ENCODE data around the gene AHDC1.
A peak's percentile ranks its signal among the peaks of the same experiment; 100 is the strongest.

AHDC1 gene

DNA sequence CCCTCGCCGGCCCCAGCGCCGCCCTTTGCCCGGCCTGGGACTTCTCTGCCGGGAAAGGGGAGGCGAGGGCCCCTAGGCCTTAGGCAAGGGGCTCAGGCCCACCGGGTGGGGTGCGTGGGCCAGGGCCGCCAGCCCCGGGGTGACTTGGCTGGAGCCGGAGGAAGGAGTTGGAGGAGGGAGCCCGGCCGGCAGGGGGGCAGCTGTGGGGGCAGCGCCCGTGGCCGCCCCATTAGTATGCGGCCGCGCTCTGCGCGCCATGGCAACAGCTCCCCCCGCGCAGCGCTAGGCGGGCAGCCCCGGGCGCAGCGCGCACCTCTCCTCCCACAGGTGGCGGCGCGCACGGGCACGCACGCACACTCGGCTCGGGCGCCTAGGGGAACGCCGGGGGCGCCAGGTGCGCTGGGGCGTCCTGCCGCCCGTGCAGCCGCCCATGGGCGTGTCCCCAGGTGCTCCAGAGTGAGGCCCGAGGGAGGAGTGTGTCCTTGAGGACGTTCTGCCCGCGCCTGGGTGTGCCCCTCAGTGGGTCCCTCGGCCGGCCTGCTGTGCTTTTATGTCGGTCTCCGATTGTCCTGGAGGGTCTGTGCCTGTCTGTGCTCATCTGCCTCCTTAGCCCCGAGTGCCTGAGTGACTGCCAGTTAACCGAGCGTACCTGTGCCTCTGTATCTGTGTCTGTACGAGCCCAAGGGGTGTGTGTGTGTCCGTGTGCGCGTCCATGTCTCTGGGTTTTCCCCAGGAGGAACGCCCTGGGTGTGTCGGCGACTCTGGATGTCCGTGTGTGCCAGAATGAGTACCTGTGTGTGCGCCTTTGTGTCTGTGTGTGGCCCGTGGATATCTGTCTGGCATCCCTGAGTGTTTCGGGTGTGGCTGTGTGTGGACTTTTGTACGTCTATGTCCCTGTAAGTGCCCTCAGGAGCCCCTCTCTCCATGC, 75.8 kb downstream of the AHDC1 start:
- peak; percentile 68 for DNase-seq

- DNase-seq = peak; percentile 92
These were observed 76.6 kb downstream of the AHDC1 start for GRCh38 chr1:27527223-27527889.

DNA sequence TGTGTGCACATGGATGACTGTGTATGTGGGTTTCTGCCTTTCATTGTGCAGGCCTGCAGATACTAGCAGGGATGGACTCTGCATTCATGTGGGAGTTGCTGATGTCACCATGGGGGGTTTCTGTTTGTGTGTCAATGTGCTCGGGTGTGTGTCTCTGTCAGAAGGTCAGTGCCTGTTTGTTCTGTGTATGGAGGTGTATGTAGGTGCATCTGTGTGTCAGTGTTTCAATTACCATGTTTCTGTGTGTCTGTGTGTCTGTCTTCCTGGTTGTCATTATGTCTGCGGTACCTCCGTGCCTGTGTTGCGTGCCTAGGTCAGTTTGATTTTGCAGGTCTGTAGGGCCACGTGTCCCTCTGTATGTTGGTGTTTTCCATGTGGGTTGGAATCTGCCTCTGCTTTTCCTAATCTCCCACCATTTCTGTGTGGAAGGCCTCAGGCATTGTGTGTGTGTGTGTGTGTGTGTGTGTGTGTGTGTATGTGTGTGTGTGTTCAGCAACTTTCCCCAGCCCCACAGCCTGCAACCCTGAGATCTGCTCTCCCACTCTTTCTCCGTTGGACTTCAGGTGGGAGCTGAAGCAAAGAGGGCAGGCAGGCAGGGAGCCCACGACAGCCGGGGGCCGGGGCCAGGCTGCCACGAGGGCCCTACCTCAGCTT, 77.2 kb downstream of the AHDC1 start:
- DNase-seq = no peak

DNA sequence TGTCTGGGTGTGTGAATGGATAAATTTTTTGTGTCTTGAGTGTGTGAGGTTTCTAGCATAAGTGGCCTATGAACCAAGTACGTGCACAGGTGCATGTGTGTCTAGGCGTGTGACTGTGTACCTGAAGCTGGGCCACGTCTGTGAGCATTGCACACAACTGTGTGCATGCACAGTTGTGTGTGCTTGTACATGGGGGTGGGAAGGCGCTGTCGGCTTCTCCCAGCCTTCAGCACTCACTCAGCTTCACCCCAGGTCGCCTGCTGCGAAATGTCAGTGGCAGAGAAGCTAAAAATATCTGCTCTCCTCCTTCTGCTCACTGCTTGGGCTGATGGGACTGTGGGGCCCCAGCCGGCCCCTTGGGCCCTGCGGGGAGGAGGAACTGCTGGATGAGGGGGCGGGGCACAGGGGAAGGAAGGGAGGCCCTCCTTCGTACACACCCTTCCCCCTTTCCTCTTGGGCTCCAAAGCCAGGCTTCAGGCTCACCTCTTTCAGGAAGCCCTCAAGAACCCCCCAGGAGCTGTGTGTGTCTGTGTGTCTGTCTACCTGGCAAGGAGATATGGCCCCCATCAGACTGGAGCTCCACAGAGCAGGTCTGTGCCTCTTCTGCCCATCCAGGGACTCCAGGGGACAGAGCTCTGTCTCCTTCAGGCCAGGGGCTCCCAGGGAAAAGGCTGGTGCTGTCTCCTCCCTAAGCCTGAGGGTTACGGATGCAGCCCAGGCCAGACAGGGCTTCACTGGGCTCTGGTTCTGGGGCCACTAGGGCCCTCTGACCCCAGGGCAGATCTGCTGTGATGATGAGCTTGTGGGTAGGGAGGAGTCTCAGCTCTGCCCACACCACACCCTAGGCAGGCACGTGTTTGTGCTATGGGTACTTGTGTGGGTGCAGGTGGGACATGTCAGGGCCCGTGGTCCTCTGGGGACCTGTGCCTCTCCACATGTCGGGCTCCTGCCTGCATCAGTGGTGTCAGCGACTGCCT, 78.4 kb downstream of the AHDC1 start:
- DNase-seq = peak; percentile 89

GRCh38 chr1:27523337-27524020, 80.5 kb downstream of the AHDC1 start:
- DNase-seq = no peak

- peak; percentile 89 for DNase-seq
These were observed 81.3 kb downstream of the AHDC1 start for GRCh38 chr1:27522432-27523336.

DNA sequence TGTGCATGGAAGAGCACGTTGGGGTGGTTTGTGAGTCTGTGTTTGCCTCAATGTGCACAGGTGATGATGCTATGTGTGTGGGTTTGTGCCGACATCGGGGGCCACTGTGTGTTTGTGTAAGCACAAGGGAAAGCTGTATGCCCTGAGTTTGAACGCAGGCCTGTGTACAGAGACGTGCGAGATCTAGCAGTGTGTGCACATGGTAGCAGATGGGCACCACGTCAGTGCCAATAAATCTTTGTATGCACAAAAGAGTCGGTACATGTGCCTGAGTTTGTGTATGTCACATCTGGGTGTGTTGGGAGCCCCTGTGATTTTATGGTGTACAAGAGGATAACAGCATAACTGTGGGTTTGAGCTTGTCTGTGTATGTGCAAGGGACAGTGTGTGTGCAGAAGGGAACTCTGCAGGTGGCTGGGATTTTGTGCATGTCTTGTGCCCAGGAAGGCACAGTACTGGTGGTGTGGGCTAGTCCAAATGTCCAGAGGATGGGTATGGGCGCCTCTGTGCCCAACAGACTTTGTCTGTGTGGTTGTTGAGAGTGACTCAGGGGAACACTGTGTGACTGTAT, 82.0 kb downstream of the AHDC1 start:
- DNase-seq = no peak

GRCh38 chr1:27521336-27521831, 82.6 kb downstream of the AHDC1 start:
- DNase-seq = peak; percentile 79

DNA sequence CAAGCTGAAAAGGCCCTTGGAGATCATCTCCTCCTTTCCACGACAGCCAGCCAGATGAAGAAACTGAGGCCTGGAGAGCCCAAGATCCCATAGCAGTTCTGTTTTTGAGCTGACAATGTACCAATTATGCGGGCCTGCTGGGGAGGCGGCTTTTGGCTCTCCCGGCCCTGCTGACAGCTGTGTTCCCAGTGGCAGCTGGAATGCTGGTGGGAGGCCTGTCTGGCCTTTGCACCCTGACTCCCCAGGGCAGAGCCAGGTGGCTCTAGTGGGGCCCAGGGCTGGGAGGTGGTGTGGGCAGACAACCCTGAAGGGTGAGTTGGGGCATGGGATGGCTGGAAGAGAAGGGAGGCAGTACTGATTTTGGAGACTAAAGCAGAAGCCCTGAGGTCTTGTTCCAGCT, 83.3 kb downstream of the AHDC1 start:
- DNase-seq = peak; percentile 62

- peak; percentile 66 for DNase-seq
These were observed 84.3 kb downstream of the AHDC1 start for GRCh38 chr1:27519331-27520258.

DNA sequence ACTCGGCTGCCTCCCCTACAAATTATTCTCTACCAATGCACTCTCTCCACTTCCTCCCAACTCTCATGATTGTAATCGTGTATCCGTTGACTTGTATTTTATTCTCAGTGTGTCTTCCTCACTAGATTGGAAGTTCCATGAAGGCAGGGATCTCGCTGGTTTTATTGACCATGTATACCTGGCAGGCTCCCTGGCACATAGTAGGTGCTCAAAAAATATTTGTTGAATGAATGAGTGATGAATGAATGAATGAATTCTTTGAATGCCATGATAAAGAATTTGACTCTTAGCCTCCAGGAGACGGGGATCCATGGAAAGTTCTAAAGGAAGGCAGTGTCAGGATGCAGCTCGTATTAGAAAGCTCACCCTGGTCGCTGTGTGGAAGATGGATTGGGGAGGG, 85.1 kb downstream of the AHDC1 start:
- DNase-seq = no peak

- DNase-seq = peak; percentile 45
These were observed 85.8 kb downstream of the AHDC1 start for GRCh38 chr1:27517907-27518718.

DNA sequence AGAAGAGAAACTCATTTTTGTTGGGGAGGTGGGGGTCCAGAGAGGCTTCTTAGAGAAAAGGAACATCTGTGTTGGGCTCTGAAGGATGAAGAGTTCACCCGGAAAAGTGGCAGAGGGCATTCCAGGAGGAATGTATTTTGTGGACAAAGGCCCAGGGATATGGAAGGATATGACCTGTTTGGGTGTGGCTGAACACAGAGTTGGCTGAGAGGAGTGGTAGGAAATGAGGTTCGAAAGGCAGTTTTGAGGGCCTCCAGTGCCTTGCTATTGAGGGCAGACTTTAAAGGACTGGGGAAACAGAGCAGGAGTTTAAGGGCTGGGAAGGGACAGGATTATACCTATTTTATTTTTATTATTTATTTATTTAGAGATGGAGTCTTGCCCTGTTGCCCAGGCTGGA, 86.6 kb downstream of the AHDC1 start:
- peak; percentile 11 for DNase-seq

GRCh38 chr1:27515626-27516025, 88.3 kb downstream of the AHDC1 start:
- DNase-seq = peak; percentile 16

GRCh38 chr1:27513958-27514357, 90.0 kb downstream of the AHDC1 start:
- peak; percentile 83 for DNase-seq

DNA sequence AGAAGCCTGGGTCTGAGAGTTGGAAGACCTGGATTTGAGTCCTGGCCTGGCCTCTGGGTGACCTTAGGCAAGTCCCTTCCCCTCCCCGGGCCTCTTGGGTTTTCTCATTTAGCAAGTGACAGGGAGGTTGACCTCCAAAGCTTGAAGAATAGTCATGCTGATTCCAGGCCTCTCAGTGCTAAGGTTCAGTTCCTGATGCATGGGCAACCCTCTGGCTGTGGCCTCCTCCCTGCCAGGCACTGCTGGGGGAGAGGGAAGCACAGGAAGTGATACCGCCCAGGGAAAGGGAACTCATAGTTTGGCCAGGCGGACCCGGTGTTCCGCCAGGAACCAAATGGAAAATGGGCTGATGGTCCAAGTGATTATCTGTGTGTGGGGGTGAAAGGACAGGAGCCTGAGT, 90.4 kb downstream of the AHDC1 start:
- DNase-seq = no peak

- no peak for DNase-seq
These were observed 94.5 kb downstream of the AHDC1 start for GRCh38 chr1:27509127-27510080.

Measured in femur (tissue), 1 donor.